Astrocyte of the spinal cord (primary cell): Measurements from ENCODE around the gene NEDD4L.
"Not testable (repeated sequence)": the region's sequence is repeated elsewhere in the genome, so short reads cannot be mapped to it uniquely, and the experiment has no call there.

ENCODE experiments used
- DNase-seq: peaks from one replicate; pipeline ENCODE4 v3.0.0; 2011; ENCODE audit warnings: low read depth, low spot score
- H3K4me3 ChIP-seq: 2 replicates; pipeline ENCODE4 v1.5.1; 2011; ENCODE audit warnings: low read depth, mild to moderate bottlenecking, low read length, moderate library complexity
- in situ Hi-C: cut with HindIII; loops from 2 replicates; pipeline ENCODE4 v1.10.0; 2017; ENCODE audit warnings: low sequenced_read_pairs
- TF ChIP-seq, protein P1 (sequence below): IDR thresholded peaks from 2 replicates; pipeline ENCODE4 v1.5.1; 2012; ENCODE audit warnings: low read depth, mild to moderate bottlenecking, low read length, inconsistent platforms

NEDD4L gene

DNA sequence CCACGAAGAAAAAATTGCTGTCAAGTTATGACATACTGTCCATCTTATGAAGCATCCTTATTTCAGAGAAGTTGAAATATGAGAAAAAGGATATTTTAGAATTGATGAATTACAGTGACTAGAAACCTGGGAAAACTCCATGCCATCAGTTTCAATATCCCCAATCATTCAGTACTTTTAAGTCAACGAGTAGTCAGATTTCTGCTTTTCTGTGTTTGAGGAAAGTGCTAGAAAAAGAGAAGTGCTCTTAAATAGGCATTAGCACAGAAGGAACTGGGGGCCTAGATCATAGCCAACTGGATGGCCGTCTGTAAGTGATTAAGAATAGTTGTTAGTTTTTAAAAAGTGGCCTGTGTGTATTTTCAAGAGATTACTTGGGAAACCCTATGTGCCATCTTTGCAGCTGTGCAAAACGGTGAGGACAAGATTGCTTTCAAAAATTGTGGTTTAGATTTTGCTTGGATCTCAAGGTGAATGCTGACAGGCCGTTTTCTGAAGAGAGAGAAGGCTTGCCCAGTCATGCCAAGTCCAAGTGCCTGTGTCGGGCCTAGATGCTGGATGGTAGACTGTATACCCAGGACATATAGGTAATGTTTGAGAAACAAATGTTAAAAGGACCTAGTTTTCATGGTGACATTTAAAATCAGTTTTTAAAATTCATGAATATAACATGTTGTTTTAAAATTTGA is 5.1 kb downstream of the NEDD4L start:
- H3K4me3 ChIP-seq = no peak overlapping the region
- TF ChIP-seq, protein P1, sequence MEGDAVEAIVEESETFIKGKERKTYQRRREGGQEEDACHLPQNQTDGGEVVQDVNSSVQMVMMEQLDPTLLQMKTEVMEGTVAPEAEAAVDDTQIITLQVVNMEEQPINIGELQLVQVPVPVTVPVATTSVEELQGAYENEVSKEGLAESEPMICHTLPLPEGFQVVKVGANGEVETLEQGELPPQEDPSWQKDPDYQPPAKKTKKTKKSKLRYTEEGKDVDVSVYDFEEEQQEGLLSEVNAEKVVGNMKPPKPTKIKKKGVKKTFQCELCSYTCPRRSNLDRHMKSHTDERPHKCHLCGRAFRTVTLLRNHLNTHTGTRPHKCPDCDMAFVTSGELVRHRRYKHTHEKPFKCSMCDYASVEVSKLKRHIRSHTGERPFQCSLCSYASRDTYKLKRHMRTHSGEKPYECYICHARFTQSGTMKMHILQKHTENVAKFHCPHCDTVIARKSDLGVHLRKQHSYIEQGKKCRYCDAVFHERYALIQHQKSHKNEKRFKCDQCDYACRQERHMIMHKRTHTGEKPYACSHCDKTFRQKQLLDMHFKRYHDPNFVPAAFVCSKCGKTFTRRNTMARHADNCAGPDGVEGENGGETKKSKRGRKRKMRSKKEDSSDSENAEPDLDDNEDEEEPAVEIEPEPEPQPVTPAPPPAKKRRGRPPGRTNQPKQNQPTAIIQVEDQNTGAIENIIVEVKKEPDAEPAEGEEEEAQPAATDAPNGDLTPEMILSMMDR = no peak
- DNase-seq = no peak
- in situ Hi-C loops = no loop called here

DNA sequence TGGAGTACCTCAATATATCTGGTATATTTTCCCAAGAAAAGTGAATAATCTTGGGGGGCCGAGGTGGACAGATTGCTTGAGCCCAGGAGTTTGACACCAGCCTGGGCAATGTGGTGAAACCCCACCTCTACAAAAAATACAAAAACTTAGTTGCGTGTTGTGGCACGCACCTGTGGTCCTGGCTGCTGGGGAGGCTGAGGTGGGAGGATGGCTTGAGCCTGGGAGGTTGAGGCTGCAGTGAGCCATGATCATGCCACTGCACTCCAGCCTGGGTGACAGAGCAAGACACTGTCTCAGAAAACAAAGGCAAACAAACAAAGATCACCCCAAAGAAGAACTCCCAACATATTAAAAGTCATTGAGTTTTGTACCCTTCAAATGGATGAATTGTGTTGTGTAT is 6.9 kb downstream of the NEDD4L start:
- H3K4me3 ChIP-seq, in situ Hi-C loops, DNase-seq: not testable (repeated sequence)

DNA sequence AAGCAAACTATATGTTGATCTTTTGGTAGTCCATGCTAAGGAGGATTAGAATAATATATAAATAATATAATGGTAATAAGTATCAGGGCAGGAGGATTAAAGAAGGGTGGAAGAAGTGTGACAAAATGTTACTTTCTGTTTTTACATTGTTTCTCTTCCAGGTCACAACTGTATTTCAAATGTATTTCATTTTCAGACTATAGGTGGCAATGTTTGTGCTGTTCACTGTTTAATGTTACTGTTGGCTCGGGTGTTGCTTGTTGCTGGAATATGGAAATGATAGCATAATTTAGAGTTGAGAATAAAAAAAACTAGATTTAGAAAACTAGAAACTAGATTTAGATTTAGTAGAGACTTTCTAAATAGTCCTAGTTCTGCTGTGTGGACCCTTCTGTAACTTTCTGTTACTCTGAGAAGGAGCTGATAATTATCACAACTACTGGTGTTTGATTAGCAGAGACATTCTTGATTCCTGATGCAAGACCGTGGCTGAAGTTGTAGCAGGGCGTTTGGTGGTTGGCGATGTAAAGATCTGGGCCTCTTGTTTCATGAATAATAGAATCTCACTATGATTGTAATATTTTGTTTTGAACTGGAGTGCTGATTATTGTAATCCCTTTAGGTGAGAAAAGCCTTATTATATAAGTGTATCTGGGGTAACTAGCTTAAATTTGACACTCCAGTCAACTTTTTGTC is 7.9 kb downstream of the NEDD4L start:
- TF ChIP-seq, protein P1 = peak; percentile 34
- in situ Hi-C loops = no loop called here
- peak; percentile 32 for DNase-seq
- no peak overlapping the region for H3K4me3 ChIP-seq

DNA sequence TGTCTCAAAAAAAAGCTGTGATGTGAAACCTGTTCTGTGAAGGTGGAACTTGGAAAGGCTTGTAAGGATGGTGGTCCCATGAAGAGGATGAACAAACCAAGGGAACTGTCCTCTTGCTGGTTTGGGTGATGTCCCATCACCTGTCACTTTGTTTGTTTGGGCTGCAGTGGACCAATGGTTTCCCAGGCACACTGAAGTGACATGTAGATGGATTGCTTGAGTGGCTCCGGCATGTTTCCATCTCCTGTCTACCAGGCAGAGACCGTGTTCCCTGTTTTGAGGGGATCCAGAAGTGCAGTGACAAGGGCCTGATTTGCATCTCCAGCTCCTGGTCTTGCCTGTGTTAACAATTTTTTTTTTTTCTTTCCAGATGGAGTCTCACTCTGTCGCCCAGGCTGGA is 8.9 kb downstream of the NEDD4L start:
- DNase-seq = no peak

DNA sequence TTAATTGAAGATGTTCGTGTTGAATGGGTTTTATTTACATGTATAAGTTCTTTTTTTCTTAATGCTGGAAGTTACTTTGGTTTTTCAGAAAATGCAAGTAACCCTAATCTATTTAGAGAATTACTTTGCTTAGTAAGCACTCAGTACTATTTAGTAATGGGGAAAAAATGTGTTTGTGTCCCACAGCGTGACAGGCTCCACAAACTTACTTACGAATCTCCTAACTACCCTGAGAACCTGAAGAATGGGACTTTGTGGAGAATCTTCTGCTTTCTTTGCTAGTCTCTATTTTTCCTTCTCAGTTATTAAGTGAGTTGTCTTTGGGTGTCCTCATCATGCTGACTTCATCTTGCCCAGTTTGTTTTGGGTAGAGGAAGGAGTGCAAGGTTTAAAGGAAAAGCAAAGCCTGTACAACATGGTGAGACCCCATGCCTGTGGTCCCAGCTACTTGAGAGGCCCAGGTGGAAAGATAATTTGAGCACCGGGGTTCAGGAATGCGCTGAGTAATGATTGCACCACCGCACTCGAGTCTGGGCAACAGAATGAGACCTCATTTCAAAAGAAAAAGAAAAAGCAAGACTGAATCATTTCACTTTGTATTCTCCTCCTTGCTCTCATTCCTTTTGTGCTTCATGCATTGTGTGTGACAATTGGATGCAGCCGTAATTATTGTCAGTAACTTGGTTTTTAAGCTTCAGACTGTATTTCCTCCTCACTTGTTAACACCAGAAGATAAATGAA is 10.2 kb downstream of the NEDD4L start:
- DNase-seq = peak; percentile 64
- H3K4me3 ChIP-seq = no peak overlapping the region
- TF ChIP-seq, protein P1 = no peak
- in situ Hi-C loops = no loop called here

More for the DNA sequence above, 8.9 kb downstream of the NEDD4L start:
- in situ Hi-C loops = no loop called here
- H3K4me3 ChIP-seq = no peak overlapping the region
- TF ChIP-seq, protein P1 = no peak

DNA sequence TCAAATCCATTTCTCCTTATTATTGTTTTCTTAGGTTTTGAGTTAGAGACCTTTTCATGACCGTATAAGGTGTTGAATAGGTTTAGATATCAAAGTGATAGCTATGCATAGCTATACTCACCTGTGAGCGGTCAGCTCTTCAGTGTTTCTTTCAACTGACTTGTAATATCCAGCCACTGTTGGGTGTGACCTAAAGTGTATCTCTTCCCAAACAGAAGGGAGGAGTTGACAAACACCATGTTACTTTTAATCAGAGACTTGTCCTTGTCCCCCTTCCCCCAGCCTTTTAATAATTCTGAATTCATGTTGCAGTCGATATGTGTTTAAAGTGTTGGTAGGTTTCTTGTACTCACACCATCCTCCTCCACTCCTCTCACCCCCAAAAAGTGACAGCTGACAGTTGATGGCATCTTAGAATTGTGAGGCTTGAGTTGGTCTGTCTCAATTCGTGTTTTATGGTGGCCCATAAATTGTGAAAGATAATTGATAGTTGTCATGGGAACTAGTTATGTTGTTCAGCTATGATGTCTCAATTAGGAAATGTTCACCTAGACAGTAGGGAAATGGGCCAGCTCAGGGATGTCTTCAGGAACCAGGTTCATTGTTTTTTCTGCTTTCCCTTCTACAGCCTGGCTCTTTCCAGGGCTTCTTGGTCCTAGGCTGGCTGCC is 12.0 kb downstream of the NEDD4L start:
- TF ChIP-seq, protein P1 = no peak
- H3K4me3 ChIP-seq = no peak overlapping the region
- DNase-seq = no peak
- in situ Hi-C loops = no loop called here
